ENCODE data around the gene SORCS2.
"Not testable (repeated sequence)": the region's sequence is repeated elsewhere in the genome, so short reads cannot be mapped to it uniquely, and the experiment has no call there.

SORCS2 gene

DNA sequence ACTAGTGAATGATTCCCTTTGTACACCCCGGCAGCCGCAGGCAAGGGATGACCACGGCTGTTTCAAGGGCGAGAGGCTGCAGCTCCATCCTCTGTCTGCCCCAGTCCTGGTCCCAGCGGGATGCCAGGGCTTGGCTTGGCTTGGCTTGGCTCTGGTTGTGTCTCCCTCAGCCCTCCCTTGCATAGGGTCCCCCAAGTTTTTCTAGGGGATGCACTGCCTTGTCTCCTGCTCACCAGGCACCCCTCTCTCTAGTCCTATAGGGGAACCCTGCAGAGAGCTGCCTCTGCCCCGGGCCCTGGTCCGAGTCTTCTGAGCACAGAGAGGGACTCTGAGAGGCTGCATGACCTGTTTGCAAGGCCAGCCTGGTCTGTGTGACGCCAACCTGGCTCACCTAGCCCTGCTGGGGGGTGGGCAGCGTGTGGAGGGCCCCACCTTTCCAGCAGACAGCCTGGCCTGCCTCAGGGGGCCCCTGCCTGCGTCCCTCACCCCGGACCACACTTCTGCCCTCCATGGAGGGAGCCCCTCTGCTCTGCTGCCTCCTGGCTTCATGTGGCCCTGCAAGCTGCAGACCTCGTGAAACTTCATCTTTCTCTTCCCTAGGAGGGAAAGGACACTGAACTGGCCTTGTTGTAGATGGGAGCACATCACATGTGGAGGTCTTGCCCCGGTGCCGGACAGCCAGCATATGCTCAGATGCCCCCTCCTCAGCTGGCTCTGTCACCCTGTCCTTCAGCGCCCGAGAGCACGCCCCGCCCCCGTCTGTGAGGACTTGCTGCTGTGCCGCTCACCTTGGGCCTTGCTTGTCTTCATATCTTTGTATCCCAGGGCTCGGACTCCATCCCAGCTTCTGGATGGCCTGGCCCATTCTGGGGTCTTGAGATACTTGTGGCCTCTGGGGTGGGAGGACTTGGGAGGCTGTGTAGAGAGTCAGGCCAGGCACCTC, 16.4 kb downstream of the SORCS2 start:
- no peak for TF ChIP-seq CTCF (IDR thresholded peaks at IDR 0.05; ENCODE audit: low read depth, low read length)
- H3K4me3 ChIP-seq (ENCODE audit: low read depth, low read length), result no peak overlapping the region

DNA sequence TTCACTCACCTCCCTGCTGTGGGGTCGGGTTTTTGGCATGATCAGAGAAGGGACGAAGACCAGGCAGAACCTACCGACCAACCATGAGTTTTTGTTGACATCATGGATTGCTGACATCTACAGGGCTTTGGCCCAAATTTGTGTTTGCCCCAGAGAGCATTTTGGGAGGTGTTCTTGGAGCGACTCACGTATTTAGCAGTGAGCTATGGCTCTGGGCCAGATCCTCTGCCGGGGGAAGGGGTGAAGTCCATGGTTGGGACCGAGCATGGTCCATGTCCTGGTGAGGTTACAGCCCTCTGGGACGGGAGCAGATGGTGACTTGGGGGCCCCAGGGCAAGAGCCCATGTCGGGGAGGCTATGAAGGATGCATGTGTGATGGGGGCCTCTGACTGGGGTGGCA, 17.4 kb downstream of the SORCS2 start:
- no peak for TF ChIP-seq CTCF (IDR thresholded peaks at IDR 0.05; ENCODE audit: low read depth, low read length)
- H3K4me3 ChIP-seq (ENCODE audit: low read depth, low read length), result no peak overlapping the region

GRCh38 chr4:7210824-7211223, 18.5 kb downstream of the SORCS2 start:
- H3K4me3 ChIP-seq (ENCODE audit: low read depth, low read length), result no peak overlapping the region
- no peak for TF ChIP-seq CTCF (IDR thresholded peaks at IDR 0.05; ENCODE audit: low read depth, low read length)

GRCh38 chr4:7212101-7212674, 19.9 kb downstream of the SORCS2 start:
- no peak for TF ChIP-seq CTCF (IDR thresholded peaks at IDR 0.05; ENCODE audit: low read depth, low read length)
- no peak overlapping the region for H3K4me3 ChIP-seq (ENCODE audit: low read depth, low read length)

GRCh38 chr4:7212921-7213320, 20.6 kb downstream of the SORCS2 start:
- H3K4me3 ChIP-seq (ENCODE audit: low read depth, low read length), result no peak overlapping the region
- no peak for TF ChIP-seq CTCF (IDR thresholded peaks at IDR 0.05; ENCODE audit: low read depth, low read length)

- no peak overlapping the region for H3K4me3 ChIP-seq (ENCODE audit: low read depth, low read length)
- no peak for TF ChIP-seq CTCF (IDR thresholded peaks at IDR 0.05; ENCODE audit: low read depth, low read length)
These were observed 21.5 kb downstream of the SORCS2 start for GRCh38 chr4:7213807-7214206.

DNA sequence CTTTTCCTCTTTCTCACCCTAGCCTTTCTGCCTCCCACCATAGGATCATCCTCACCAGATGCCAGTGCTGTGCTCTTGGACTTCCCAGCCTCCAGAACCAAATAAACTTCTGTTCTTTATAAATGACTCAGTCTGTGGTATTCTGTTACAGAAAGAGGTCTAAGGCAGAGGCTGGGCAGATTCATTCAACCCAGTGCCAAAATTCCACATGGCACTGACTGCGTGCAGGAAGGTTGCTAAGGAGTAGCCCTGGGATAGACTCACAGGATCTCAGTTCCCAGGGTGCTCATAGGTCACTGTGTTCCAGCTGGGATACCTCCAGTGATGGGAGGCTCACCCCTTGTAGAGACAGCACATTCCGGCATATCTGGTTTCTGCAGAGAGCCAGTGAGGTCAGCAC, 22.0 kb downstream of the SORCS2 start:
- no peak for TF ChIP-seq CTCF (IDR thresholded peaks at IDR 0.05; ENCODE audit: low read depth, low read length)

DNA sequence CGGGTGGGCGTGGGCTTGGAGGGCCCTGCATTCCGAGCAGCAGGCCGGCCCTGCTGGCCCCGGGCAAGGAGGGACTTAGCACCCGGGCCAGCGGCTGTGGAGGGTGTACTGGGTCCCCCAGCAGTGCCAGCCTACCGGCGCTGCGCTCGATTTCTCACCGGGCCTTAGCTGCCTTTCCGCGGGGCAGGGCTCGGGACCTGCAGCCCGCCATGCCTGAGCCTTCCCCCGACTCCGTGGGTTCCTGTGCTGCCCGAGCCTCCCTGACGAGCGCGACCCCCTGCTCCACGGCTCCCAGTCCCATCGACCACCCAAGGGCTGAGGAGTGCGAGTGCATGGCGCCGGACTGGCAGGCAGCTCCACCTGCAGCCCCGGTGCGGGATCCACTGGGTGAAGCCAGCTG, 22.8 kb downstream of the SORCS2 start:
- not testable (repeated sequence) for H3K4me3 ChIP-seq (ENCODE audit: low read depth, low read length)

More for the DNA sequence above, 22.0 kb downstream of the SORCS2 start:
- H3K4me3 ChIP-seq (ENCODE audit: low read depth, low read length), result no peak overlapping the region

Data from WI38 (cell line).